Measurements from ENCODE around the gene PTPRG.

DNA sequence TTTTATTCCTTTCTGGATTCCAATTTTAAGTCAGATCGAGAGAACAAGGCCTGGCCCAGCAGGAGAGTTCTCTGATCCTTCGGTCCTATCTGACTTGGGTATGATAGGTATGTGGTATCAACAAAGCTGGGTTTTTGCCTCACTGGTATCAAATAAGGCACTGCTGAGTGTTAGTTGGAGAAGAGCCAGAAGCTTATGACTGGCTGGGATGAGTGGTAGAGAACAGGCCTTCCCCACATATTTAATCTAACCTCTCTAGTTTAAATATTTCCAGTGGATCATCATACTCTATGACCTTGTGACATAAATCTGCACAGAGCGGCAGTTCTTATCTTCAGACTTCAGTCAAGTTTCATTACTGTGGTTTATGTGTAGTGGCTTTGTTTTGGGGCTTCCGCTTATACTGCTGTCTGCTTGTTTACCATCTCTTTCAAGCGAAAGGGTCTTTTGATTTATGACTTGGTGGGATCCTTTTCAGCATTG is 164.5 kb downstream of the PTPRG start:
- TF ChIP-seq CTCF (conservative IDR thresholded peaks at IDR 0.05; ENCODE audit: low read depth, low read length) (no peak), EZH2 (IDR thresholded peaks at IDR 0.05; ENCODE audit: borderline replicate concordance, low read depth, low read length, poor library complexity, severe bottlenecking) (no peak)
